ENCODE results near the gene ZNRD2.
"Not testable (repeated sequence)": the region's sequence is repeated elsewhere in the genome, so short reads cannot be mapped to it uniquely, and the experiment has no call there.

The ZNRD2 gene, protein sequence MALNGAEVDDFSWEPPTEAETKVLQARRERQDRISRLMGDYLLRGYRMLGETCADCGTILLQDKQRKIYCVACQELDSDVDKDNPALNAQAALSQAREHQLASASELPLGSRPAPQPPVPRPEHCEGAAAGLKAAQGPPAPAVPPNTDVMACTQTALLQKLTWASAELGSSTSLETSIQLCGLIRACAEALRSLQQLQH

DNA sequence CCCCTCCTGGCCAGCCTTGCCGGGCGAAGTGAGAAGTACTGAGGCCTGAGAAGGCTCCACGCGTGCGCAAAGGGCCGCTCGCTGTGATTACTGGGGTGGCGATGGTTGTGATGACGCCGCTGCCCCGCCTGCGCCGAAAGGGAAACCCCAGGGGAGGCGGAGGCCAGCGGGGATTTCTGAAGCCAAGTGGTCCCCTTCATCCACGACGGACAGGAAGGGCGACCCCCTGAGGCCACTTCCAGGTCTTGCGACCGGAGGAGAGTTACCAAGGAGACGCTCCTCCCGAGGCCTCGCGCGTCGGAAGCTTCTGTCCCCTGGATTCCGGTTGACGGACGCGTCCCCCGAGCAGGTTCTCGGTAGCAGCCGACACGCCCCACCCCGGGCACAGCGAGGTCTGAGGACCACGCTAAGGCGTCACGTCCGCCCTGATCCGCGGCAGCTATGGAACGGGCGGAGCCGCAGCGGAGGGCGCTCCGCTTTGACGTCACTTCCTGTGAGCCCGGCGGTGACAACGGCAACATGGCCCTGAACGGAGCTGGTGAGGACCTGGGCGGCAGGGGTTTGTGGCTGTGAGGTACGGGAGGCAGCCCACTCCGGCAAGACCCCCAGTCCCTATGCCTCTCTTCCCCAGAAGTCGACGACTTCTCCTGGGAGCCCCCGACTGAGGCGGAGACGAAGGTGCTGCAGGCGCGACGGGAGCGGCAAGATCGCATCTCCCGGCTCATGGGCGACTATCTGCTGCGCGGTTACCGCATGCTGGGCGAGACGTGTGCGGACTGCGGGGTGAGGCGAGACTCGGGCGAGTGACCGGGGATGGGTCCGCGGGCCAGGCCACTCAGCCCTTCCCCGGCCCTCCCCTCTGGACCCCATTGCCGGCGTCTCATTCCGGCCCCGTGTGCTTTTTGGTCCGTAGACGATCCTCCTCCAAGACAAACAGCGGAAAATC is at the start of gene ZNRD2:
ZNRD2 (plus strand) TSS at position 505 of the 946 bp plus-strand sequence; CDS start at position 520, 15 bp downstream.
- peak; percentile 97 to 99 (median 99) for DNase-seq (ENCODE audit: low read depth in 2 of 3, low spot score in 1 of 3)

DNA sequence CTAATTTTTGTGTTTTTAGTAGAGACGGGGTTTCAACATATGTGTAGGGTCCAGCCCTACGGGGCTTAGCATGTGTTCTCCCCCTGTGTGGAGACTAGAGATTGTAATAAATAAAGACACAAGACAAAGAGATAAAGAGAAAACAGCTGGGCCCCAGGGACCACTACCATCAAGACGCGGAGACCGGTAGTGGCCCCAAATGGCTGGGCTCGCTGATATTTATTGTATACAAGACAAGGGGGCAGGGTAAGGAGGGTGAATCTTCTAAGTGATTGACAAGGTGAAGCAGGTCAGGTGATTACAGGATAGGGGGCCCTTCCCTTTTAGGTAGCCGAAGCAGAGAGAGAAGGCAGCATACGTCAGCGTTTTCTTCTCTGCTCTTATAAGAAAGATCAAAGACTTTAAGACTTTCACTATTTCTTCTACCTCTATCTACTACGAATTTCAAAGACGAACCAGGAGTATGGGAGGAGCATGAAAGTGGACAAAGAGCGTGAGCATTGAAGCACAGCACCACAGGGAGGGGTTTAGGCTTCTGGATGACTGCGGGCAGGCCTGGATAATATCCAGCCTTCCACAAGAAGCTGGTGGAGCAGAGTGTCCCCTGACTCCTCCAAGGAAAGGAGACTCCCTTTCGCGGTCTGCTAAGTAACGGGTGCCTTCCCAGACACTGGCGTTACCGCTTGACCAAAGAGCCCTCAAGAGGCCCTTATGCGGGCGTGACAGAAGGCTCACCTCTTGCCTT is 48.3 kb upstream of the ZNRD2 start:
- not testable (repeated sequence) for DNase-seq (ENCODE audit: low read depth in 2 of 3, low spot score in 1 of 3)

DNA sequence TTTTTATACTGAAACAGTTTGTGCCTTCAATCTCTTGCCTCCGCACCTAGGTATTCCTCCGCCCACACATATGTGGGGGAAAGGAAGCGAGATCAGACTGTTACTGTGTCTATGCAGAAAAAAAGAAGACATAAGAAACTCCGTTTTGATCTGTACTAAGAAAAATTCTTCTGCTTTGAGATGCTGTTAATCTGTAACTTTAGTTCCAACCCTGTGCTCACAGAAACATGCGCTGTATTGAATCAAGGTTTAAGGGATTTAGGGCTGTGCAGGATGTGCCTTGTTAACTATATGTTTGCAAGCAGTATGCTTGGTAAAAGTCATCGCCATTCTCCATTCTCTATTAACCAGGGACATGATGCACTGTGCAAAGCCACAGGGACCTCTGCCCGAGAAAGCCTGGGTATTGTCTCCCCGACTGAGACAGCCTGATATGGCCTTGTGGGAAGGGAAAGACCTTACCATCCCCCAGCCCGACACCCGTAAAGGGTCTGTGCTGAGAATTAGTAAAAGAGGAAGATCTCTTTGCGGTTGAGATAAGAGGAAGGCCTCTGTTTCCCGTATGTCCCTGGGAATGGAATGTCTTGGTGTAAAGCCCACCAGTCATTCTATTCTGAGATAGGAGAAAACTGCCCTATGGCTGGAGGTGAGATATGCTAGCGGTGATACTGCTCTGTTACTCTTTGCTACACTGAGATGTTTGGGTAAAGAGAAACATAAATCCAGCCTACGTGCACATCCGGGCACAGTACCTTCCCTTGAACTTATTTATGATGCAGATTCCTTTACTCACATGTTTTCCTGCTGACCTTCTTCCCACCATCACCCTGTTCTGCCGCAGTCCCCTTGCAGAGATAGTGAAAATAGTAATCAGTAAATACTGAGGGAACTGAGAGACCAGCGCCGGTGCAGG is 47.3 kb upstream of the ZNRD2 start:
- DNase-seq (ENCODE audit: low read depth in 2 of 3, low spot score in 1 of 3), result not testable (repeated sequence)

DNA sequence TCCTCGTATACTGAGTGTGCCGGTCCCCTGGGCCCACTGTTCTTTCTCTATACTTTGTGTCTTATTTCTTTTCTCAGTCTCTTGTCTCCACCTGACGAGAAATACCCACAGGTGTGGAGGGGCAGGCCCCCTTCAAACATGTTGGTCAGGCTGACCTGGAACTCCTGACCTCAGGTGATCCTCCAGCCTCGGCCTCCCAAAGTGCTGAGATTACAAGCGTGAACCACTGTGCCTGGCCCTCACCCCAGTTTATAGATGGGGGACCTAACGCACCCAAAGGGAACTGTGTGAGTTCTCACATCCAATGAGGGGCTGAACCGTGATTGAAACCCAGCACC is 46.7 kb upstream of the ZNRD2 start:
- not testable (repeated sequence) for DNase-seq (ENCODE audit: low read depth in 2 of 3, low spot score in 1 of 3)

DNA sequence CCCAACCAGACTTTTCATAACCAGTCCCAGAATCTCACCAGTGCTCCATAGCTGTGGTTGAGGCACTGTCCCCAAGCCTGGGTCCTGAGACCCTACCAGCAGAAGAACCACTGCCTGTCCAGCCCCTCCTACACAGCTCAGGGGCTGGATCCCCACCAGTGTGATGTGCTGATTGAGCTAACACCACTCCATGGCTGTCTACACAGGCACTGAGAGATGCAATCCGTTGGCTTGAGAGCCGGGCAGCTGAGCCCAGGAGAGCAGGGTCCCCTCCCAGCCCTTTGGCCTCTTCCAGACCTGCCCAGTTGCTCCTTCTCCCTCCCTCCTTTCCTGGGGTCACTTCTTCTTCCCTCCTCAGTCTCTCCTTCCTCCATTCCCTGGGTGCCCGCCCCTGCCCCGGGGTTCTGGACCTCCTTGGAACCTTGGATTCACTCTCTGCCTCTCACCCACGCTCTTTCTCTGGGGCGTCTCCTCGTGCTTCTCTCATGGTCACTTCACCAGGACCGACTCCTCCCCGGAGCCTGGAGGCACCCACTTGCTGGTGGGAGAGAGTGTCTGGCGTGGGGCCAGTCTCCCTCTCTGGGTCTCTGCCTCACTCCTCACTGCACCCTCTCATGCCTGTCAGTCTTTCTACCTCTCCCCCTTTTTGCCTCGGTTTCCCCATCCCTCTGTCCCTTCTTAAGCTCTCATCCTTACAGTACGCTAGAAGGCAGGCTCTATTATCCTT is 46.1 kb upstream of the ZNRD2 start:
- DNase-seq (ENCODE audit: low read depth in 2 of 3, low spot score in 1 of 3), result no peak

DNA sequence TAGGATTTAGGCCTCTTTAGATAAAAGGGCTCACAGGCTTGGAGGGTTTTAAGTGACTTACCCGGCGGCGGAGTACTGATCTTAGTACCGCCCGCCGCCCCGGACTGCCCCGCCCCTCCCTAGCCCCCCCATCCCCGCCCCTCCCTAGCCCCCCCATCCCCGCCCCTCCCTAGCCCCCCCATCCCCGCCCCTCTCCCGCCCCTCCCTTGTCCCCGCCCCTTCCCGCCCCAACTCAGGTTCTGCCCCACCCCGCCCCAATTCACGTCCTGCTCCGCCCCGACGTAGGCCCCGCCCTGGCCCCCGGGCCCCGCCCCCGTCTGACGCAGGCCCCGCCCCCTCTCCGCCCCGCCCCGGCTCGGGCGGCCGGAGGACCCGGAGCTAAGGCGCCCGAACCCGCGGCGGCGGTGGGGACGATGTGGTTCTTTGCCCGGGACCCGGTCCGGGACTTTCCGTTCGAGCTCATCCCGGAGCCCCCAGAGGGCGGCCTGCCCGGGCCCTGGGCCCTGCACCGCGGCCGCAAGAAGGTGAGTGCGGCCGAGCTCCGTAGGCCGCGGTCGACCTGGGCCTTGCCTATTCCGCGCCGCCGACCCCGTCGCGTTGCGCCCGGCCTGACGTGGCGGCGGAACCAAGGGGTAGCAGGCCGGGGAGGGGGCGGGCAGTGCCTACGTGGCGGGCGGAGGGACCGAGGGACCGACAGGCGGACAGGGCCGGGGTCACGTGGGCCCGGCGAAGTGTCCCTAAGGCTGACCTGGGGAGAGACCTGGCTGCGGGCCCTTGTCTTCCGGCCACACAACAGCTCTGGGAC is 45.3 kb upstream of the ZNRD2 start, which contains the start of gene SCYL1:
SCYL1 (plus strand) TSS at position 343 of the 805 bp plus-strand sequence; CDS start at position 414, 71 bp downstream.
- peak; percentile 61 to 81 (median 70) for DNase-seq (ENCODE audit: low read depth in 2 of 3, low spot score in 1 of 3)

DNA sequence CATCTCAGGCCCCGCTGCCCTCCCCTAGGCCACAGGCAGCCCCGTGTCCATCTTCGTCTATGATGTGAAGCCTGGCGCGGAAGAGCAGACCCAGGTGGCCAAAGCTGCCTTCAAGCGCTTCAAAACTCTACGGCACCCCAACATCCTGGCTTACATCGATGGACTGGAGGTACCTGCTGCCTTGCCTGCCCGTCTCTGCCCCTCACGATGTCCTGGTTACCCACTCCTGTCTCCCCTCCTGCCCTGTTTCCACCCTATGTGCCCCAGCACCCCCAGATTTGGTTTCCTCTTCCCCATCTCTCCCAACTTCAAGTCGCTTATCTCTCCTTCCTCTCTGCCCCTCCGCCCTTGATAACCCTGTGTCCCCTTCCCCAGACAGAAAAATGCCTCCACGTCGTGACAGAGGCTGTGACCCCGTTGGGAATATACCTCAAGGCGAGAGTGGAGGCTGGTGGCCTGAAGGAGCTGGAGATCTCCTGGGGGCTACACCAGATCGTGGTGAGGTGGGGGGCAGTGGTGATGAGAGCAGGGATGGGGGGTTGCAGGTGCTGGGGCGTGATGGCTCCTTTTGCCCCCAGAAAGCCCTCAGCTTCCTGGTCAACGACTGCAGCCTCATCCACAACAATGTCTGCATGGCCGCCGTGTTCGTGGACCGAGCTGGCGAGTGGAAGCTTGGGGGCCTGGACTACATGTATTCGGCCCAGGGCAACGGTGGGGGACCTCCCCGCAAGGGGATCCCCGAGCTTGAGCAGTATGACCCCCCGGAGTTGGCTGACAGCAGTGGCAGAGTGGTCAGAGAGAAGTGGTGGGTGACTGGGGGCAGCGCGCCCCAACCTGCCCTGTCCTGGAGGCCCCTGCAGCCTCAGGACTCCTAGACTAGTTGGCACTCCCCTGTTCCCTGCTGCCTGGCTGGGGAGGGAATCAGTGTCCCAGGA is 44.5 kb upstream of the ZNRD2 start:
- no peak for DNase-seq (ENCODE audit: low read depth in 2 of 3, low spot score in 1 of 3)

DNA sequence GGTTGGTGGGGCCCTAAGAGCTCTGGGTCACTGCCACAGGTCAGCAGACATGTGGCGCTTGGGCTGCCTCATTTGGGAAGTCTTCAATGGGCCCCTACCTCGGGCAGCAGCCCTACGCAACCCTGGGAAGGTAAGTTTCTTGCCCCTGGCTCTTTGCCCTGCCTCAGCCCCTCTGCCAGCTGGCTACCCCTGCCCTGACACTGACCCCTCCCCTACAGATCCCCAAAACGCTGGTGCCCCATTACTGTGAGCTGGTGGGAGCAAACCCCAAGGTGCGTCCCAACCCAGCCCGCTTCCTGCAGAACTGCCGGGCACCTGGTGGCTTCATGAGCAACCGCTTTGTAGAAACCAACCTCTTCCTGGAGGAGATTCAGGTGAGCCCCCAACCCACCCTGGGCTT is 43.5 kb upstream of the ZNRD2 start:
- DNase-seq (ENCODE audit: low read depth in 2 of 3, low spot score in 1 of 3), result no peak

DNA sequence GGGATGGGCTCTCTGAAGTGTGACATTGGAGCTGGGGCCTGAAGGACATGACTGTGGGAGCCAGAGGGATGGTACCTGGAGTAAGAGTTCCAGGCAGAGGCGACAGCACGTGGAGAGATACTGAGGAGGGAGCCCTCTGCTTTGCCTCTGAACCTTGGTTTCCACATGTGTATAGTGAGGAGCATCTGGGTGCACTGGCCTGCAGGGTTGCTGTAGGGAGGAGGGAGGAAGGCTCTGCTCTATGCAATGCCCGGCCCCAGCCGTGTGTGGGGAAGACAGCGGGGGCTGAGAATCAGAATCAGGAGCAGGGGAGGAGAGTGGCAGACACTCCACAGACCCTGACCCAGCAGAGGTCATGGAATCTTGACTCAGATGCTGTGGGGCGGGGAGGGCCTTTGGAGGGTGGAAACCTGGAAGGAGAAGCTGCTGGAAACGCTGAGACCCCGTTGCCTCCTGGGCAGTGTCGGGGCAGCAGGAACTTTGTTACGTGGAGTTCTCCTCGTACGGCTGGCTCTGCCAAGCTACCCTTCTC is 41.4 kb upstream of the ZNRD2 start:
- no peak for DNase-seq (ENCODE audit: low read depth in 2 of 3, low spot score in 1 of 3)

DNA sequence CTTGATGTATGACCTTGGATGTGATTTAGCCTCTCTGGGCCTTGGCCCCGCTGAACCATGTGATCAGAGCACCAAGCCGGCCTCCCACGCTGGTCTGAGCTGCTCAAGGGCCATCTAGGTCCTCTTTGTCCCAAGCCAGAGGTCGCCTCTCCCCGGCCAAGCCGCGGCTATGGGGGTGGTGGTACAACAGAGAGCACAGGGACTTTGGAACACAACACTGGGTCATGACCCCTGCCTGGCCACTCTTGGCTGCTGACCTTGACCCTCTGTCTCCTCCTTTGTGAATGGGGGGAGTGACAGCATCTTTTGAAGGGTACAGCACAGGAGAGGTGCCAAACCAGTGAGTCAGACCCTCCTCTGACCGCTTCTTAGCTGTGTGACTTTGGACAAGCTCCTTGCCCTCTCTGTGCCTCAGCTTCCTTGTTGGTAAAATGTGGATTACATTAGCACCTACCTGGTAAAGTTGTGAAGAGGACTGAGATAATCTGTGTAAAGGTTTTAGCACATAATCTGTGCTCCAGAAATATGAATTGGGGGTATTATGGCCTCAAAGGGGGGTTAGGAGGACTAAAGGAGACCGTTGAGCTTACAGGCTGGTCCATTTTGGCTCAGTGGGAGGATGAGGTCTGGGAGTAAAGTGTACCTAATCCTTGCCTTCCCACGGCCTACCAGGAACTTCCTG is 40.7 kb upstream of the ZNRD2 start:
- no peak for DNase-seq (ENCODE audit: low read depth in 2 of 3, low spot score in 1 of 3)

DNA sequence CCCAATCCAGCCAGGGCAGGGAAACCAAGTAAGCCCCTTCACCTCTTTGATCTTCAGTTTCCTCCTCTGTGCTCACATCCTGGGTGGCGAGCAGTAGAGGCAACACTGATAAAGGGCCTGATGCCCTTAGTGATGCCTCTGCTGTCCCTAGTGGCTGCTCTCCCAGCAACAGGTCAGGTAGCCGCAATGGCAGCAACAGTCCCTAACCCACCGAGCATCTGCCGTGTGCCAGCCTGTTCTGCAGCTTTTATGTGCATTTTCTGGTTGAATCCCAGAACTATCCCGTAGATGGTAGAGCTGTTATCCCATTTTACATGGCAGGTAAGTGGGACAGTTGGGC is 40.1 kb upstream of the ZNRD2 start:
- DNase-seq (ENCODE audit: low read depth in 2 of 3, low spot score in 1 of 3), result no peak

DNA sequence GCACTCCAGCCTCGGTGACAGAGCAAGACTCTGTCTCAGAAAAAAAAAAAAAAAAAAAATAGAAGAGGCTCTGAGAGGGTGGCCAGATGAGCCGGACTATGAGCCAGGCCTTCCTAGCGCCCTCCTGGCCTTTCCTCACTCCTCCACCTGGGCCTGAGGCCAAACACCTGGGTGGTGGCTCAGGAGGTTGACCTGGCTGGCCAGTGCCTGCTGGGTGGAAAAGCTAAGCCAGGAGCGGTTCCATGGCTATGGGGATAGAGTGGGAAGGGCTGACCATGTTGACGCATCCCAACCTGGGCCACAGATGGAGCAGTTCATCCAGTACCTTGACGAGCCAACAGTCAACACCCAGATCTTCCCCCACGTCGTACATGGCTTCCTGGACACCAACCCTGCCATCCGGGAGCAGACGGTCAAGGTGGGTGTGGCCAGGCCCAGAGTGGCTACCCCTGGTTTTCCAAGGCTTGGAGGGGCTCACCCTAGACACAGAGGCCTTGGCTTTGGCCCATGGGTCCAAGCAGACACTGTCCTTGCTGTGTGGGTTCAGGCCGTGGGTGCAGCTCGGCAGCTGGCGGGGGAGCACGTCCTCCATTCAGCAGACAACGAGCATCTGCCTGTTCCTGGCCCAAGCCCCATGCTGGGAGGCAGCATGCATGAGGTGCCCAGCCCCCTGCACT is 37.8 kb upstream of the ZNRD2 start:
- DNase-seq (ENCODE audit: low read depth in 2 of 3, low spot score in 1 of 3), result no peak

DNA sequence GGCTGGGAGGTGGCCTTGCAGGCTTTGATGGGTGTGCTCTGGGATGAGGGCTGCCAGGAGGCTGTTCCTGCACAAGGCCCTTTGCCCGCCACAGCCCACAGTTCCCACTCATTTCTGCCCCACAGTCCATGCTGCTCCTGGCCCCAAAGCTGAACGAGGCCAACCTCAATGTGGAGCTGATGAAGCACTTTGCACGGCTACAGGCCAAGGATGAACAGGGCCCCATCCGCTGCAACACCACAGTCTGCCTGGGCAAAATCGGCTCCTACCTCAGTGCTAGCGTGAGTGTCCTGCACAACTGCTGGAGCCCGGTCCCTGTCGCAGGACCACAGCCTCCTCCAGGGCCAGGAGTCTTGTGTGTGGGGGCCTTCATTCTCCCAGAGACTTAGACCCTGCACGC is 35.2 kb upstream of the ZNRD2 start:
- DNase-seq (ENCODE audit: low read depth in 2 of 3, low spot score in 1 of 3), result no peak

DNA sequence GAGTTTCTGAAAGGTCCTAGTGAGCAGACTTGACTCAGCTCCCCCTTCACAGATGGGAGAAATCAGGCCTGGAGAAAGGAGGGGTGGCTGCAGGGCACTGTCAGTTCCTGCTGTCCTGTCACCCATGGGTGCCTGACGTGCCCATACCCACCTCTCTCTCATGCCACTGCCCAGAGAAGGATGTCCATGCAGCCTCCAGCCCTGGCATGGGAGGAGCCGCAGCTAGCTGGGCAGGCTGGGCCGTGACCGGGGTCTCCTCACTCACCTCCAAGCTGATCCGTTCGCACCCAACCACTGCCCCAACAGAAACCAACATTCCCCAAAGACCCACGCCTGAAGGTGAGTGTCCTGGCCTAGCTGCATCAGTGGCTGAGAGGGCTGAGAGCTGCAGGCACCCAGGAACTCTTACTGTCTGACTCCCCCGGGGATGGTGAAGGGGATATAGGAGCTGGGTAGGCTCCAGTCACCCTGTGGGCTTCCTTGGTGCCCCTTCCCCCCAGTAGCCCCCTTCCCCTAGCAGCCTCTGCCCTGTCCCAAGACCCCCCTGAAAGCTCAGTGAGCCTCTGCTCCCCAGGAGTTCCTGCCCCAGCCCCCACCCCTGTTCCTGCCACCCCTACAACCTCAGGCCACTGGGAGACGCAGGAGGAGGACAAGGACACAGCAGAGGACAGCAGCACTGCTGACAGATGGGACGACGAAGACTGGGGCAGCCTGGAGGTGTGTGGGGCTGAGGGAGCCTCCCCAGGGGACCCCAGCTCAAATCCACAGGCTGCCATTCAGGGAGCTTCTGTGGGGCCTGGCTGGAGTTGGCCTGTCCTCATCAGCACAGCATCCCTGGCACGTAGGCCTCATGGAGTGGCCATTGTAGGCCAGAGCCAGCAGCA is 33.6 kb upstream of the ZNRD2 start:
- DNase-seq (ENCODE audit: low read depth in 2 of 3, low spot score in 1 of 3), result no peak

DNA sequence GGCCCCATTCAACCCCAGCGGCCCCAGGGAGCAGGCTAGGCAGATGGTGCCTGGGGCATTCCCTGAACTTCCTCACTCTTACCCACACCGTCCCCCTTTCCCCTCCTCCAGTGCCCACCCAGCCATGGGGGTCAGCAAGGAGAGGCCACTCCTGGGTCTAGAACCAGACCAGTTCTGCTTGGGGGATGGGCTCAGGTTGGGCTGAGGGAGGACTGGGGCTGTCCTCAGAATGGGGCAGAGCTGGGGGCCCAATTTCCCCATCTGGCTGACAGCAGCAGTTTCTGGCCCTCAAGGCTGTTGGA is 33.0 kb upstream of the ZNRD2 start:
- DNase-seq (ENCODE audit: low read depth in 2 of 3, low spot score in 1 of 3), result no peak

DNA sequence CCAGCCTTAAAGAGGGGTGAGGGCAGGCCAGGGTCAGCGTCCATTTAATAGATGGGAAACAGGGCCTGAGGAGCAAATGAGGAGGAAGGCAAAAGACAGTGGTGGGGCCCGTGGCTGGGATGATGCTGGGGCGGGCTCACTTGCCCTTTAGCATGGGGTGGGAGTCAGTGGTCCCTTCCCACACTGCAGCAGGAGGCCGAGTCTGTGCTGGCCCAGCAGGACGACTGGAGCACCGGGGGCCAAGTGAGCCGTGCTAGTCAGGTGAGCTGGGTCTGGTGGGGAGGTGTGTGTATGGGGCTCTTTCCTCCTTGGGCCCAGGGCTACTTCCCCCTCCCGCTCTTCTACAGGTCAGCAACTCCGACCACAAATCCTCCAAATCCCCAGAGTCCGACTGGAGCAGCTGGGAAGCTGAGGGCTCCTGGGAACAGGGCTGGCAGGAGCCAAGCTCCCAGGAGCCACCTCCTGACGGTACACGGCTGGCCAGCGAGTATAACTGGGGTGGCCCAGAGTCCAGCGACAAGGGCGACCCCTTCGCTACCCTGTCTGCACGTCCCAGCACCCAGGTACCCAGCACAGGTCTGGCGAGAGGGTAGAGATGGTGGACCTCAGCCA is 32.6 kb upstream of the ZNRD2 start:
- no peak for DNase-seq (ENCODE audit: low read depth in 2 of 3, low spot score in 1 of 3)

Data from stimulated activated CD4-positive, alpha-beta T cell treated with anti-CD3 and anti-CD28 coated beads, Interleukin-12 subunit alpha, Interleukin-12 subunit beta, amount 100 ng/mL, for 48 hours (primary cell).